SU-DHL-6 (cell line): ENCODE data around the gene AMN1.

Experiments
- EZH2phosphoT487 ChIP-seq: fragments of 200-600 bp; sonication (generic), shearing (Covaris generic); conservative IDR thresholded peaks from 2 replicates; pipeline ENCODE4 v1.6.1; 2018; ENCODE audit warnings: mild to moderate bottlenecking, antibody characterized with exemption, low read length, moderate library complexity, mixed read lengths
- TF ChIP-seq, protein P1 (sequence below): fragments of 200-600 bp; sonication (generic); IDR thresholded peaks from one replicate; pipeline ENCODE4 v1.5.1; 2017; ENCODE audit warnings: antibody characterized with exemption, mild to moderate bottlenecking, low read length, moderate library complexity; ENCODE audit not compliant: insufficient read depth, poor library complexity, severe bottlenecking

DNA sequence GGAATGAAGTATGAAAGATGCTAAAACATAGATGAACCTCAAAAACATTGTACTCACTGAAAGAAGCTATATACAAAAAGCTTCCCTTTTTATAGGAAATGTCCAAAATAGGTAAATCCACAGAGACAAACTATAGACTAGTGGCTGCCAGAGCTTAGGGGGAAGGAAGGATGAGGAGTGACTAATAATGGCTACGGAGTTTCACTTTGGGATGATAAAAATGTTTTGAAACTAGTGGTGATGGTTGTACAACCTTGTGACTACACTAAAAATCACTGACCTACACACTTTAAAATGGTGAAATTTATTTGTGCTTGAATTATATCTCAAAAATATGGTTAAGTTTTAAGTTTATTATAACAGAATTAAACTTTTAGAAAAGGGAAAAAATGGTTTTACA lies 37.1 kb upstream of the AMN1 start:
- TF ChIP-seq, protein P1, sequence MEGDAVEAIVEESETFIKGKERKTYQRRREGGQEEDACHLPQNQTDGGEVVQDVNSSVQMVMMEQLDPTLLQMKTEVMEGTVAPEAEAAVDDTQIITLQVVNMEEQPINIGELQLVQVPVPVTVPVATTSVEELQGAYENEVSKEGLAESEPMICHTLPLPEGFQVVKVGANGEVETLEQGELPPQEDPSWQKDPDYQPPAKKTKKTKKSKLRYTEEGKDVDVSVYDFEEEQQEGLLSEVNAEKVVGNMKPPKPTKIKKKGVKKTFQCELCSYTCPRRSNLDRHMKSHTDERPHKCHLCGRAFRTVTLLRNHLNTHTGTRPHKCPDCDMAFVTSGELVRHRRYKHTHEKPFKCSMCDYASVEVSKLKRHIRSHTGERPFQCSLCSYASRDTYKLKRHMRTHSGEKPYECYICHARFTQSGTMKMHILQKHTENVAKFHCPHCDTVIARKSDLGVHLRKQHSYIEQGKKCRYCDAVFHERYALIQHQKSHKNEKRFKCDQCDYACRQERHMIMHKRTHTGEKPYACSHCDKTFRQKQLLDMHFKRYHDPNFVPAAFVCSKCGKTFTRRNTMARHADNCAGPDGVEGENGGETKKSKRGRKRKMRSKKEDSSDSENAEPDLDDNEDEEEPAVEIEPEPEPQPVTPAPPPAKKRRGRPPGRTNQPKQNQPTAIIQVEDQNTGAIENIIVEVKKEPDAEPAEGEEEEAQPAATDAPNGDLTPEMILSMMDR: no peak
- no peak for TF ChIP-seq EZH2phosphoT487
